Astrocyte (in vitro differentiated cells and primary cell): ENCODE data around the gene ZNF438. TPM values are rescaled to one million over a fixed set of nuclear protein-coding genes. Genes with fewer than 3 reads are reported as not detected.

ENCODE experiments used
- DNase-seq: peaks from one replicate; pipeline ENCODE4 v3.0.0-alpha.2; 2010; ENCODE audit warnings: low read depth
- FAIRE-seq: peaks from 2 replicates; lab custom pipeline; 2011; peaks lifted over from hg19 to GRCh38; lab: Jason Lieb, UNC
- H2AFZ ChIP-seq: 2 replicates; pipeline ENCODE4 v1.6.0; 2012; ENCODE audit warnings: low read depth, low read length, inconsistent platforms
- H3K27ac ChIP-seq: 2 replicates; pipeline ENCODE4 v1.5.1; 2011; ENCODE audit warnings: low read depth, low read length, inconsistent platforms
- H3K27me3 ChIP-seq: 2 replicates; pipeline ENCODE4 v1.6.0; 2011; ENCODE audit warnings: low read length, inconsistent platforms; ENCODE audit not compliant: insufficient read depth
- H3K36me3 ChIP-seq: 2 replicates; pipeline ENCODE4 v1.5.1; 2011; ENCODE audit warnings: low read length, inconsistent platforms; ENCODE audit not compliant: insufficient read depth
- H3K4me1 ChIP-seq: 2 replicates; pipeline ENCODE4 v1.5.1; 2011; ENCODE audit warnings: low read length, inconsistent platforms; ENCODE audit not compliant: insufficient read depth
- H3K4me2 ChIP-seq: 2 replicates; pipeline ENCODE4 v1.6.0; 2012; ENCODE audit warnings: low read length, inconsistent platforms
- H3K4me3 ChIP-seq: 2 replicates; pipeline ENCODE4 v1.5.1; 2011; ENCODE audit warnings: low read depth, mild to moderate bottlenecking, low read length, inconsistent platforms; ENCODE audit not compliant: insufficient read depth
- H3K79me2 ChIP-seq: 2 replicates; pipeline ENCODE4 v1.6.0; 2012; ENCODE audit warnings: mild to moderate bottlenecking, low read length, inconsistent platforms; ENCODE audit not compliant: insufficient read depth
- H3K9ac ChIP-seq: 2 replicates; pipeline ENCODE4 v1.6.0; 2012; ENCODE audit warnings: mild to moderate bottlenecking, low read length, inconsistent platforms
- H3K9me3 ChIP-seq: 2 replicates; pipeline ENCODE4 v1.5.1; 2012; ENCODE audit warnings: low read depth, mild to moderate bottlenecking, low read length, inconsistent platforms; ENCODE audit not compliant: insufficient read depth
- H4K20me1 ChIP-seq: 2 replicates; pipeline ENCODE4 v1.6.0; 2012; ENCODE audit warnings: low read length, inconsistent platforms; ENCODE audit not compliant: insufficient read depth
- H3K27ac Mint-ChIP-seq: one replicate; pipeline ENCODE4 v1.8.0; 2021; ENCODE audit warnings: mild to moderate bottlenecking, mixed read lengths; ENCODE audit not compliant: unreplicated experiment
- H3K27me3 Mint-ChIP-seq: one replicate; pipeline ENCODE4 v1.8.0; 2021; ENCODE audit warnings: low read depth, mixed read lengths; ENCODE audit not compliant: unreplicated experiment
- H3K36me3 Mint-ChIP-seq: one replicate; pipeline ENCODE4 v1.8.0; 2021; ENCODE audit warnings: low read depth, mixed read lengths; ENCODE audit not compliant: unreplicated experiment
- H3K4me1 Mint-ChIP-seq: one replicate; pipeline ENCODE4 v1.8.0; 2021; ENCODE audit warnings: low read depth, mixed read lengths; ENCODE audit not compliant: unreplicated experiment
- H3K4me3 Mint-ChIP-seq: one replicate; pipeline ENCODE4 v1.8.0; 2021; ENCODE audit warnings: mild to moderate bottlenecking, moderate library complexity, mixed read lengths; ENCODE audit not compliant: unreplicated experiment
- H3K9me3 Mint-ChIP-seq: one replicate; pipeline ENCODE4 v1.8.0; 2021; ENCODE audit warnings: mild to moderate bottlenecking, mixed read lengths; ENCODE audit not compliant: unreplicated experiment
- EZH2 ChIP-seq: IDR thresholded peaks from 2 replicates; pipeline ENCODE4 v1.6.1; 2012; ENCODE audit warnings: mild to moderate bottlenecking, low read length, inconsistent platforms; ENCODE audit not compliant: insufficient read depth
- total RNA-seq: library from RNA; stranded (reverse); gene quantifications from 2 replicates; pipeline ENCODE4 v1.2.1, GENCODE V29; 2021
- TF ChIP-seq, protein P1 (sequence below): IDR thresholded peaks from 2 replicates; pipeline ENCODE4 v1.5.1; 2011; ENCODE audit warnings: low read depth, mild to moderate bottlenecking, inconsistent platforms, low read length, moderate library complexity; ENCODE audit not compliant: insufficient read depth

ZNF438 gene
- total RNA-seq, 1 donor from 2014 or later, result 2.2 TPM

DNA sequence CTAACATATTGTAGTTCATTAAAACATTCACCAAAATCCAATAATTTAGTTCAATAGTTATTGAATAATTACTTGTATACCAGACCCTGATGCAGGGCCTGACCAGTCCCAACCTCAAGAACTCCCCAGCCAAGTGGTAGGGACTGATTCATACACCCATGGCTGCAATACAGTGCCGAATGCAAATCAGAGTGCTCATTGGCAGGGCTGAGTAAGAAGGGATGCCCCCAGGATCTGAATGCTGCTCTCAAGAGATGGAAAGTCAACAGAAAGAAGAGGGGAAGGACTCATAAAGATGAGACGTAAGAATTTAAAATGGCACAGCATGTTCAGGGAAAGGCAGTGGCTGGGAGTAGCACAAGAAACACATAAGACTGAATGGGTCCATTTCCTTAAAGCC, 29.9 kb downstream of the ZNF438 start:
- peaks cover 39% of the 10 kb centered on the region for H3K4me1 Mint-ChIP-seq
- no peak for TF ChIP-seq EZH2
- TF ChIP-seq, protein P1, sequence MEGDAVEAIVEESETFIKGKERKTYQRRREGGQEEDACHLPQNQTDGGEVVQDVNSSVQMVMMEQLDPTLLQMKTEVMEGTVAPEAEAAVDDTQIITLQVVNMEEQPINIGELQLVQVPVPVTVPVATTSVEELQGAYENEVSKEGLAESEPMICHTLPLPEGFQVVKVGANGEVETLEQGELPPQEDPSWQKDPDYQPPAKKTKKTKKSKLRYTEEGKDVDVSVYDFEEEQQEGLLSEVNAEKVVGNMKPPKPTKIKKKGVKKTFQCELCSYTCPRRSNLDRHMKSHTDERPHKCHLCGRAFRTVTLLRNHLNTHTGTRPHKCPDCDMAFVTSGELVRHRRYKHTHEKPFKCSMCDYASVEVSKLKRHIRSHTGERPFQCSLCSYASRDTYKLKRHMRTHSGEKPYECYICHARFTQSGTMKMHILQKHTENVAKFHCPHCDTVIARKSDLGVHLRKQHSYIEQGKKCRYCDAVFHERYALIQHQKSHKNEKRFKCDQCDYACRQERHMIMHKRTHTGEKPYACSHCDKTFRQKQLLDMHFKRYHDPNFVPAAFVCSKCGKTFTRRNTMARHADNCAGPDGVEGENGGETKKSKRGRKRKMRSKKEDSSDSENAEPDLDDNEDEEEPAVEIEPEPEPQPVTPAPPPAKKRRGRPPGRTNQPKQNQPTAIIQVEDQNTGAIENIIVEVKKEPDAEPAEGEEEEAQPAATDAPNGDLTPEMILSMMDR, result no peak
- Histone ChIP-seq H3K9ac (no peak overlapping the region), H3K27ac (no peak overlapping the region), H3K4me1 (peaks cover 17% of the 10 kb centered on the region), H3K79me2 (no peaks in the 10 kb centered on the region), H3K36me3 (no peaks in the 10 kb centered on the region), H4K20me1 (no peaks in the 10 kb centered on the region), H2AFZ (no peak overlapping the region), H3K27me3 (no peaks in the 10 kb centered on the region), H3K4me3 (no peak overlapping the region), H3K9me3 (no peaks in the 10 kb centered on the region), H3K4me2 (no peak overlapping the region)
- peaks cover 5% of the 10 kb centered on the region for H3K9me3 Mint-ChIP-seq
- no peak overlapping the region for H3K4me3 Mint-ChIP-seq
- H3K27me3 Mint-ChIP-seq, result no peaks in the 10 kb centered on the region
- no peak overlapping the region for H3K27ac Mint-ChIP-seq
- FAIRE-seq (no peak), DNase-seq (no peak)
- H3K36me3 Mint-ChIP-seq, result no peaks in the 10 kb centered on the region

DNA sequence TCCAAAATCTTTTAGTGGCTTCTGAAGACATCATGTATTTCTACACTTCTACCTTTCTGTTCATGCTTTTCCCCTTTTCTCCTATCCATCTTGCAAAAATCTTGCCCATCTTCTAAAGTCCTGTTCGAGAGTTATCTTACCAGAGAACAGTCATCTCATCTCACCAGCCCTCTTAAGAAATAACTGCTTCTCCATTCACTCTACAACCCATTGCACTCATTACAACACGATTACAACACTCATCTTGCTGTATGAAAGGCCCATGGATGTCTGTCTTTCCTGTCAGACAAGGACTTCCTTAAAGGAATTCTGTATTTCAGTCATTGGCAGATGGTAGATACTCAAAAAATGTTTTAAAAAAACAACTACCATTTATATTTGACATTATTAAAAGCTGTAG, 30.8 kb downstream of the ZNF438 start:
- no peaks in the 10 kb centered on the region for H4K20me1 ChIP-seq
- peaks cover 5% of the 10 kb centered on the region for H3K9me3 Mint-ChIP-seq
- no peaks in the 10 kb centered on the region for H3K27me3 Mint-ChIP-seq
- no peak overlapping the region for H3K4me3 Mint-ChIP-seq
- no peaks in the 10 kb centered on the region for H3K9me3 ChIP-seq
- FAIRE-seq (no peak), DNase-seq (no peak)
- no peak overlapping the region for H3K27ac Mint-ChIP-seq
- H3K9ac ChIP-seq, result no peak overlapping the region
- H3K27me3 ChIP-seq, result no peaks in the 10 kb centered on the region
- H3K36me3 ChIP-seq, result no peaks in the 10 kb centered on the region
- H2AFZ ChIP-seq, result no peak overlapping the region
- peaks cover 14% of the 10 kb centered on the region for H3K4me1 ChIP-seq
- H3K4me2 ChIP-seq, result no peak overlapping the region
- H3K79me2 ChIP-seq, result no peaks in the 10 kb centered on the region
- H3K4me3 ChIP-seq, result no peak overlapping the region
- TF ChIP-seq, protein P1, result no peak
- no peak for TF ChIP-seq EZH2
- no peak overlapping the region for H3K27ac ChIP-seq
- no peaks in the 10 kb centered on the region for H3K36me3 Mint-ChIP-seq
- H3K4me1 Mint-ChIP-seq, result peaks cover 30% of the 10 kb centered on the region

- Mint-ChIP-seq H3K27me3 (no peaks in the 10 kb centered on the region), H3K4me1 (peaks cover 29% of the 10 kb centered on the region), H3K27ac (peak overlapping the region; percentile 60), H3K4me3 (no peak overlapping the region), H3K36me3 (peaks cover under 1% of the 10 kb centered on the region), H3K9me3 (peaks cover 7% of the 10 kb centered on the region)
- H3K27ac ChIP-seq, result no peak overlapping the region
- H3K4me2 ChIP-seq, result no peak overlapping the region
- no peak for TF ChIP-seq EZH2
- TF ChIP-seq, protein P1, result no peak
- DNase-seq, result no peak
- H3K27me3 ChIP-seq, result no peaks in the 10 kb centered on the region
- no peak overlapping the region for H3K9ac ChIP-seq
- no peak overlapping the region for H3K4me3 ChIP-seq
- H2AFZ ChIP-seq, result no peak overlapping the region
- H3K4me1 ChIP-seq, result peaks cover 14% of the 10 kb centered on the region
- no peak for FAIRE-seq
- H3K79me2 ChIP-seq, result no peaks in the 10 kb centered on the region
- no peaks in the 10 kb centered on the region for H3K9me3 ChIP-seq
- H3K36me3 ChIP-seq, result no peaks in the 10 kb centered on the region
- no peaks in the 10 kb centered on the region for H4K20me1 ChIP-seq
Measured at GRCh38 chr10:31000071-31000782, 31.4 kb downstream of the ZNF438 start.
